CD1c-positive myeloid dendritic cell (primary cell): Measurements from ENCODE around the gene LNP1.
A peak's percentile ranks its signal among the peaks of the same experiment; 100 is the strongest.
"Not testable (repeated sequence)": the region's sequence is repeated elsewhere in the genome, so short reads cannot be mapped to it uniquely, and the experiment has no call there.

ENCODE experiments used
- DNase-seq: peaks from one replicate; pipeline ENCODE4 v3.0.0-alpha.2; 2016; ENCODE audit errors: extremely low spot score

The LNP1 gene, protein sequence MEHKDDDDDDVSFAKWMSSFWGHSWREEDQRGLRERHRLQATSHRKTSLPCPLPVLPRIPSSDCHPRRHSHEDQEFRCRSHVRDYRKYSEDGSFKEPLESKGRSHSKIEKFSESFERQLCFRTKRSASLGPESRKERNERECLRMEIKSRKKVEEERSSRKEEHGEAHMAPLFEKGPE

DNA sequence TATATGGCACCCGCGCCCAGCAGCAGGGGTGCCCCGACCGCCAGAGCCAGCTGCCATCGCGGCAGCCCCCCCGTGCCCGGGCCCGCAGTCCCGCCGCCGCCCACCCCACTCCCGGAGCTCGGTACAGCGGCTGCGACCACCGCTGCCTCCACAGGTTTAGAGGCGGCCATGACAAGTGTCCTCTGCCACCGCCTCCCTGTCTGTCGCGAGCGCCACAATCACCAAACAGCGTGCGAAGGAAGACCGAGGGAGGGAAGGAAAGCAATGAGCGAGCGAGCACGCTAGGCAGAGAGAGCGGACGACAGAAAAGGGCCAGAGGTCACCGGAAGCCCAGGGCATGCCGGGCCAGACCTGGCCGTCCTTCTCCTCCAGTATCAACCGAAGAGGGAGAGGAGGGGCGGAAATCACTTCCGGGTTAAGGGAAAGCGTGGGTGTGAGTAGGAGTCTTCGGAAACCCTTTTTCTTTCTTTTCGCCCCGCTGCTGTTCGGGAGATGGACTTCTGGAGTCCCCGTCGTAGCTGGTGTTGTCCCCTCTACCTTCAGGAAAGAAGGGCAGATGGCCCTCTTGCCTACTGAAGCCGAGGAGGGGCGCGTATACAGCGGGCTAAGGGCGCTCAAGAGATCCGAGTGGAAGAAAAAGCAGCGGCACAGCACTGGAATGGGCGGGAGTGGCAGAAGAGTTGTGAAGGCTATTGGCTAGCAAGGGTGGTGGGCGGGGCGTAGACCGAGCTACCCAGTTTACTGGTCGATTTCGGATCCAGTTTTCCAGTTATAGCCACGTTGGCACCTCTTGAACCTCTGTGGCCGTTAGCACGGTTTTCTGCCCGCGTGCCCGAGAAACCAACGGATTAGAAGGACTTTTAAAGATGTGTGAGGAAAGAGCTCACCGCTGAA is at the start of gene LNP1, which contains the start of gene TOMM70:
Gene LNP1, plus strand, starts transcription at position 760 of the 894 bp plus-strand sequence. CDS start 28,191 bp downstream, outside the sequence.
Gene TOMM70, minus strand, starts transcription at position 310 of the 894 bp plus-strand sequence. Its CDS starts 140 bp downstream, at position 170.
- DNase-seq: peak; percentile 97

DNA sequence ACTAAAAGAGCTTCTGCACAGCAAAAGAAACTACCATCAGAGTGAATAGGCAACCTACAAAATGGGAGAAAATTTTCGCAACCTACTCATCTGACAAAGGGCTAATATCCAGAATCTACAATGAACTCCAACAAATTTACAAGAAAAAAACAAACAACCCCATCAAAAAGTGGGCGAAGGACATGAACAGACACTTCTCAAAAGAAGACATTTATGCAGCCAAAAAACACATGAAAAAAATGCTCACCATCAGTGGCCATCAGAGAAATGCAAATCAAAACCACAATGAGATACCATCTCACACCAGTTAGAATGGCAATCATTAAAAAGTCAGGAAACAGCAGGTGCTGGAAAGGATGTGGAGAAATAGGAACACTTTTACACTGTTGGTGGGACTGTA is 49.6 kb upstream of the LNP1 start:
- DNase-seq: not testable (repeated sequence)

DNA sequence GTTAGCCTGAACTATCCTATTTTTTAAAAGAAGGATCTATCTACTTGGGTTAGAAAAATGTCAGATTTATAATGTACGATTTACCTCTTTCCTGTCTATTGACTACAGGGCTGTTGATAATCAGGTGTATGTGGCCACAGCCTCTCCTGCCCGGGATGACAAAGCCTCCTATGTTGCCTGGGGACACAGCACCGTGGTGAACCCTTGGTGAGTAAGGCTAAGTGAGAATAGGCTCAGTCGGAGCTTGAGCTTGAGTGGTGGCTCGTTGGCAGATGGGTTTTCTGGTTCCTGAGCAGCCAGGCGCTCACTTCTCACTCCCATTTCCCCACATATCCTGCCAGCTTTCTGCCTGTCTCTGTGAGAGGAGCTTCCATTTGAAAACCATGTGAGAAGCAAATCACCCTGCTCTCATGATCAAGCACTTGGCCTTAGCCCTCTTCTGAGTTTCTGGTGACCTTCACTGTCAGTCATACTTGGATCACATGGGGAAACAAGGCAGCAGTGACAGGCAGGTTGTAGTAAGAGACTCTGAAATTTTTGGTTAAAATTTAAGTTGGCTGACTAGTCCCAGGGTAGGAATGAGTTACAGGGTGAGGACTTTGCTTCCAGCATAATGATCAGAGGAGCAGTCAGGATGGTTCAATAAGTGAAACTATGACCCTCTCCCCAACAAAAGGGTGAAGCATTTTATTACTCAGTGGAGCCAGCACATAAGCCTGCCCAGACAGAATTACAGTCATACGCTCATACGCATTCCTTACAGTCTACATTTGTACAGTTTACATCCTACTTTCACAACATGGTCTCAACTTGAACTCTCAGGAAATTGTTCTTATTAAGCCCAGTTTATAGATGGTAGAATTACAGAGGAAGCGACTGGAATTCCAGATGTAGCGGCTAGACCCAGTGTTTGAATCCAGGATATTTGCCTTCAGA is 48.8 kb upstream of the LNP1 start:
- no peak for DNase-seq

DNA sequence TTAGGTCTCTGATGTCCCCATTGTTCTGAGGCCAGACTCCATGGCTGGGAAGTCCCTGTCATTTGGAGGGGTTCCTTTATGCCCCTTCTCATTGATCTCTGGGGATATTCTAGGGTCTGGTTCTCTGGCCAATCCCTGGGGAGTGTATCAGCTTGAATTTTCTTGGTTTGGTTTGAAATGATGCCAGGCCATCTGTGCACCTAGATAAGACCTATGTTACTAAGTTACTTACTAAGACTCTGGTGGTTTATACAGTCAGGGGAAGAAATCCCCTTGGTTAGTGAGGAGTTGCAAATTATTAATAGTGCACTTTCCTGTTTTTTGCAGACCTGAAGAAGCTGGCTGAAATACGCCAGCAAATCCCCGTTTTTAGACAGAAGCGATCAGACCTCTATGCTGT is 46.5 kb upstream of the LNP1 start:
- DNase-seq: no peak

DNA sequence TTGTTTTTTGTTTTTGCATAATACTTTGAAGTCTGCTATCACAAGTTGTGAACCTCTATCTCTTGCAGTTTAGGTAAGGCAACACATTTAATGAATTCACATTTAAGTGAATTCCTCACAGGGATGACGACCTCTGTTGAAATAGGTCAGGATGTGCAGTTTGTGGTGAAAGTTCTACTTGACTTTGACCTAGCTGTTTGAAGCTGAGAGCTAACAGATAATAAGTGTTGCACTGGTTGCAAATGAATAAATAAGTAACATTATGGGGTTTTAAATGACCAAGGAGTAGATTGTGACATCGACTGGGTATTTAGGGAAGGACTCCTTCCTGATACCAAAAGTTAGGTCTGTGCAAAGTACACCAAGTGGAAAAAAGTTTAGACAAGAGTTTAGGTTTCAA is 42.9 kb upstream of the LNP1 start:
- DNase-seq: no peak

DNA sequence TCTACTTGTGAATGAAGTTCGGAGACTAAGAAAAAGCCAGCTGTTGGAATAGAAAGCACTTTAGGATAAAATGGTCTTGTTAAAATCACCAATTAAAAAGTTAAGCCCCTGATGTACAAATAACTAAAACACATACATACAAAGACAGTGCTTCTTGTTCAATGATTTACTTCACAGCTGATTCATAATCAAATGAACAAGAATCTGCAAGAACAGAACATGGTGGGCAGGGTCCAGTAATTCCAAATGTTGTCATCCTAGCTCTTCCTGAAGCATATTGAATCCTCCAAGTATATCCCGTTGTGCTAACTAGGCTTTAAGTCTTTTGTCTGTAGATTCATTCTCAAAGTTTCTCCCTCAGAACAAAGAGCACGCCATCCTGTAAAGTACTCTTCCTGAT is 42.3 kb upstream of the LNP1 start:
- no peak for DNase-seq

DNA sequence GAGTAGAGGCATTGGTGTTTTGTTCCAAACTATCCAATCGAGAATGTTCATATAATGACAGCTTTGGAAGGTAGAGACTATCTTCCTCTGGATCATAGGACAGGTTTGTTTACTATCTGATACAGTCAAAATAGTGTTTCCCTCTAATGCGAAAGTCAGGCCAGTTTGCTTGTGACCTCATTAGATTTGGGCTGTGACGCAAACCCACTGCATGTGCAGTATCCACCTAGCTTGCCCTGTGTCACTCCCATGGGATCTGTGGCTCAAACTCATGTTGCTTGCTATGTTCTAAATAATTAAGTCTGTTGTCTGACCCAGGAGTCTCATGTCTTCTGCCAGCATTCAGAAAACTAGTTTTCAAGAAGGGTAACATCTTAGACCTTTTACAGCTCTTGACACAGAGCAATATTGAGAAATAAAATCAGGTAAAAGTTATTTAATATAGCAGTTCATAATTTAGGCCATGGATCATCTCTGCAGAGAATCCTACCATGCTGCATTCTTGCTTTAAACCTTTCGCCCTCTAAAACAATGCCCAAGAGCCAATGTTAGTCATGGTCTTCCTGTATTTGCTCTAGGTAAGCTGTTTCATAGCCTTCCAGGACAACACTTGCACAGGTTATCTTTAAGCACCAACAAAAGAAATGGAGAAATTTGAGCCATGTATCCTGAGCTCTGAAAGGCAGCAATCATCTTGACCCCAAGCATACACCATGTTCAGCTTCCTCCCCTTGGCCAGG is 40.4 kb upstream of the LNP1 start:
- DNase-seq: no peak

DNA sequence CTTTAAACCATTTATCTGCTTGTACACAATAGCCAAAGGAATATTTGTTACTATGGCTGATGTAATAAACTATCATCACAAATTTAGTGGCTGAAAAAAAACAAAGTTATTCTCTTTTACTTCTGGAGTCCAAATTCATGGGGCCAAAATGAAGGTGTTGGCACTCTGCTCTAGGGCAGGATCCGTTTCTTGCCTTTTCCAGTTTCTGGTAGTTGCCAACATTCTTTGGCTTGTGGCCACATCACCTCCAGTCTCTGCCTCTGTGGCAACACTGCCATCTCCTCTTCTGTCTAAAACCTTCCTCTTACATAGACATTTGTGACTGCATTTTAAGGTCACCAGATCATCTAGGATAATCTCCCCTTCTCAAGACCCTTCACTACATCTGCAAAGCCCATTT is 39.4 kb upstream of the LNP1 start:
- DNase-seq: no peak

DNA sequence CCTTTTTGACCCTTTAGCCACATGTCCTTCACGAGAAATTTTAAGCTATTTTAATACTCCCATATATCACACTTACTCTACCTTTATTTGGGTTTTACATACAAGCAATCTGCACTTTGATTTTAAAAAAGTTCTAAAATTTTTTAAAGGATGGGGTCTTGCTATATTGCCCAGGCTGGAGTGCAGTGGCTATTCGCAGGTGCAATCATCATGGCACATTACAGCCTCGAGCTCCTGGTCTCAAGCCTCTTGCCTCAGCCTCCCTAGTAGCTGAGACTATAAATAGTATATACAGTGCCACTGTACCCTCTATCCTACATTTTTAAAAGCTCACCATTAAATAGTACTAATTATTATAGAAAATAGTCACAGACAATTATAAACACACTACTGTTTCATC is 36.9 kb upstream of the LNP1 start:
- no peak for DNase-seq

DNA sequence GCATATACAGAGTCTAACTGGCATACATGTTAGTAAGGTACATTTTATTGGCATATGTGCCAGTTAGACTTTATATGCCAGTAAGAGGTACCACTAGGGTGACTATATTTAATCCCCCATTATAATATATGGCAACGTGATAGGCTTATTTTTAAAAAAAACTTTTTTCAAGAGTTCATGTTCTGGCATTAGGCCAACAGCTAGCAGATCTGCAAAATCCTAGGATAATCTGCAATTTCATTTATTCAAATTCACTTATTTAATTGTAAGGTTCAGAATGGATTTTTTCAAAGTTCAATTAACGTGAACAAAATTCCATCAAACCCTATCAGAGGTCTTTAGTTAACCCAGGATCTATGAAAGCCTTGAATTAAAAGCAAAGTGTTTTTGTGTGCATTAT is 34.9 kb upstream of the LNP1 start:
- DNase-seq: no peak

DNA sequence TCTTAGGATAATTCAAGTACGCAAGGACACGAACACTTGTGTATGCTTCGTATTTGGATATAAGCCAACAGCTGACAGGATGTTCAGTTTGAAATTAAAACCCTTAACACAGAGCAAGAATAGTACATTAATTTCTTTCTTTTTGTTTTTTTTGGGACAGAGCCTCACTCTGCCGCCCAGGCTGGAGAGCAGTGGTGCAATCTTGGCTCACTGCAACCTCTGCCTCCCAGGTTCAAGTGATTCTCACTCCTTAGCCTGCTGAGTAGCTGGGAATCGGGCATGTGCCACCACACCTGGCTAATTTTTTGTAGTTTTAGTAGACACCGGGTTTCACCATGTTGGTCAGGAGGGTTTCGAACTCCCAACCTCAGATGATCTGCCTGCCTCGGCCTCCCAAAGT is 32.9 kb upstream of the LNP1 start:
- no peak for DNase-seq

DNA sequence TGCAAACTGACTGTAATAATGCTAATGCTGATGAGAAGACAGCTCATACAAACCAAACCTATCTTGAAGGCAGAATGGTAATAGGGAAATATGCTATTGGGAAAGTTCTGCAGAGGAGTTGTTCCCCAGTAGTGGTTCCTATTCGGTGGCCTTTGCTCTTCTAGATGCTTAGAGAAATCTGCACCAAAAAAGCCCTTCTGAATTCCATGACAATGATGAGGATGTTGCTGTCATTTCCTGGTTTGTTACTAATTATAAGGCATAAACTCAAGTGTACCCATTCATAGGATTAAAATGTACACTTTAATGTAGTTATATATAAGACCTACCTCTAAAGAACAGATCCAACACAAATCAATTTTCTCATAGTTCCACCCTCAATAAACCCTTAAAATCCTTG is 30.6 kb upstream of the LNP1 start:
- DNase-seq: no peak

DNA sequence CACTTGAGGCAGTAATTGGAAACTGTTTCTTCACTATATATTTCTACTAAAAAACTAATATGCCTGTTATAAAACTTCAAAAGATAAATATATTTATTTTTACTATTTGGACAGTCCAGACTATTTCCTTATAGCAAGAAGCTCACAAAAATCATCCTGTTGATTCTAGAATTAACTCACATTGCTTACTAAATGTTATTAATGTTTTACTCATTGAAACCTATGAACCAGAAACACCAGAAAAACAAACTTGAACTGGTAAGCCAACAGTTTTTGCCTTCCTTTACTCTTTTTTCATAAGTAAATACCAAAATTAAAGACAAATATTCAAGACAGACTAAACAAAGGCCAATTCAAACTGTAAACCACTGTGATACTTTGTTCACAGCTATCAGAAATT is 26.8 kb upstream of the LNP1 start:
- no peak for DNase-seq

DNA sequence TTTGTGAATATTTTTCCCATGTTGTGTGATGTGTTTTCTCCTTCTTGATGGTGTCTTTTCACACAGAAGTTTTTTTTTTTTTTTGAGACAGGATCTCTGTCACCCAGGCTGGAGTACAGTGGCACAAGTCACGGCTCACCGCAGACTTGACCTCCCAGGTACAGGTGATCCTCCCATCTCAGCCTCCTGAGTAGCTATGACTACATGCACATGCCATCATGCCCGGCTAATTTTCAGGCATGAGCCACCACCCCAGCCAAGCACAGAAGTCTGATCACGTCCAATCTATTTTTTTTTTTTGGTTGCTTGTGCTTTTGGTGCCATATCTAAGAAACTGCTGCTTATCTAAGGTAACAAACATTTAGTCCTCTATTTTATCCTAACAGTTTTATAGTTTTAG is 25.0 kb upstream of the LNP1 start:
- DNase-seq: no peak

DNA sequence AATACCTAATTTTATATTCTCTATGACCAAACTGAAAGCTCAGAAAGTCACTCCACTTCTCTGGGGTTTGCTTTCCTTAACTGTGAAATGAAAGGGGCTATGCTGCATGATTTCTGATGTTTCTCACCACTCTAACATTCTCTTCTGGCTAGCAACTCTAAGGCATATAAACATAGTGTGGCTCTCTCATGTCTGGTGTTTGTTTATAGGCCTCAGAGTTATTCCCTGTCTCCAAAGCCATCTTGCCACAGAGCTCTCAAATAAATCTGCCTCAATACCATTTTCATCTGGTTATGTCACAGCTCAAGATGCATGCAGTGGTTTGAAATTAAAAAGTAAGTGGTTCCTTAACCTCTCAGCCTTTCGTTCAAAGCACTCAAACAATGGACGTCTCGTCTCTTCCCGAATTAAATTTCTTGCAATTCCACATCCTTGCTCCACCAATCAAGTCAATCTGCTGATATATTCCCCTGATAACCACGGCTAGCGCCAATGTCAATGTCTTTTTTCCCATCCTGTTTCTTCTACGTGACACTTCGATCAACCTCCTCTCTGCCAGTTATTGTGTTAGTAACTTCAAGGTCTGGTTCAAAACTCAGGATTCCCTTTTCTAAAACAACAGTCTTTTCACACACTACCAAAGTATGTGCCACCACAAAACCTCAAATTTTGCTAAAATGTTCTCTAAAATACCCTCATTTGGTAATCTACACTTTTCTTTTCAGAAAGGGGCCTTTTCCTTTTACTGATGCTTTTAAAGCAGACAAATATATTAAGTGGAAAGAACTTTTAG is 16.4 kb upstream of the LNP1 start:
- no peak for DNase-seq

DNA sequence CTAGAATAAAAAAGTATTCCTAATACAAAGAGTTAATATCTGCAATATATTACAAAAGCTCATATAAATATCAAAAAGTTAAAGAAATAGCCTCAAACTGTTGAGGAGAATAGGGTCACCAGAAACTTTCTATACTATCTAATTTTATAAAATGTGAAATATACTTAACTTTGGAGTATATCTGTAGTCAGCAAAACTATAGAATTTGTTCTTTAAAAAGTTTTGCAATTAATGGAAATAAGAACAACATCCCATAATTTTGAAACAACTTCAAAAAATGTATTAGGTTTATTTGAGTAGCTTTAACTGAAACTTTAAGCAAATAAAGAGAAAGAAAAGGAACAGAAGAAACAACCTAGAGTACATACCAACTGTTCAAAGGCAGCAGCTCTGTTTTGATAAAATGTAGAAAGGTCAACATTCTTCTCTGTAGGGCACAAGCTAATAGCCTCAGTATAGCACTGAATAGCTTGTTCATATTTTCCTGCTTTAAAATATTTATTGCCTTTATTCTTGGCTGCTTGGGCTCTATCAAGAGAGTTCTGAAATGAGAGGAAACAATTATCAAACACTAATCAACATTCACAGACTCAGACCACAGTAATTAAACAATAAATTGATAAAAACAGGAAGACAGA is 14.8 kb upstream of the LNP1 start:
- no peak for DNase-seq

DNA sequence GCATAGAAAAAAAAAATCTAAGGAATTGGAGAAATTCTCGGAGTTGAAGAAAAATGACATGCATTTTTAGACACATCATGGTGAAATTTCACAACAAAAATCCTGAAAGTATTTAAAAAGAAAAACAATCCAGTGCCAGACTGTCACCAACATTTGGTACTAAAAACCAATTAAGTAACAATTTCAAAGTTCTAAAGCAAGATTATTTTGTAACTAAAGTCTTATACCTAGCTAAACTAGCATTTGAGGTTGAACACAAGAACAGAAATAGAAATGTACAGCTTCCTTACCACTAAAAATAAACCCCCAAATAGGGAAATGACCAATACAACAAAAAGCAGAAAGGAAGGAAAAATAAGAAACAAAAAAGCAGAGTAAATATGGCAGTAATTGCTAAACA is 12.3 kb upstream of the LNP1 start:
- DNase-seq: no peak

DNA sequence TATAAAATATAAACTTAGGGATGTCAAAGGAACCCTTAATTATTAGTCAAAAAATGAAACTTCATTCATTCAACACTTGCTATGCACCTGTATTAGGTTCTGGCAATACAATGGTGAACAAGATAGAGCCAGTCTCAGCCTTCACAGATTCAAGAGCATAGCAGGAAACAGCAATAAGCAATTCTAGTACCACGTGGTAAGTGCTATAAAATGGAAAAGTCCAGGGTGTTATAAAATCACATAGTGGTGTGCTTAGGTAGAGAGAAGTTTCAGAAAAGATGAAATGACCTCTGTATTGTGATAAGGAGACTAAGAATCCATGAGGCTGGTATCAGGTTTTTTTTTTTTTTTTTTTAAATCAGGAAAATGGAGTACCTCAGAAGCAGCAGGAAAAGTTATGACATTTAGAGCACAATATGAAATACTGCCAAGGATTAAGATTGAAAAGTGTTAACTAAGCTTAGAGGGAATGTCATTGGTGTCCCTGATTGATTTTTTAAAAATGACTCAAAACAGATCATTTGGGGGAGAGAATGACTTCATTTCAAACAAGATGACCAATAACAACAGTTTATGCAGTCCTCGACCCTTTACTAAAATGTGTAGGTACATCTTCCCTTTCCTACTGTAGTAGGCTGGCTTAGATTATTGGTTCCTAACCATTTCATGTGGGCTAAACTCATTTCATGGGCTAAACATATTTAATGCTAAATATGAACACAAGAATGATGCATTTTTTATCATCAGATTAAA is 5.5 kb upstream of the LNP1 start:
- DNase-seq: no peak

DNA sequence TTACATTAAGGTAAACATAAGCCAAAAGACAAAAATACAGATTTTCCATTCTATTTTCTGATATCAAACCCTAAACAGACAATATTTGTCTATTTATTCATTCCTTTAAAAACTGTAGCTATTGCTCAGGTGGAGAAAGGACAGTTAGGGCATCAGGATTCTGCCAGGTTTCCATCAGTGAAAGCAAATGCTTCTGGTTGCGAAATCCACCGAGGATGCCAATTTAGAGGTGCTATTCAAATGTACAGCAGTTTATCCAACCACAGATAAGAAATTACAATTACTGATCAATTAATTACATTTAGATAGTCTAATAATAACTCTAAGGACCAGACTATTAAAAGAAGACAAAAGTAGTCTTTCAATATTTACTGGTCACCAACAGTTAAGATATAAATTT is 4.4 kb upstream of the LNP1 start:
- DNase-seq: no peak
